ENCODE results near the gene MAGEA8. TPM values are rescaled to one million over a fixed set of nuclear protein-coding genes. Genes with fewer than 3 reads are reported as not detected.
"Not testable (repeated sequence)": the region's sequence is repeated elsewhere in the genome, so short reads cannot be mapped to it uniquely, and the experiment has no call there.

Gene MAGEA8
- total and polyA plus RNA-seq, 2 donors (not counting 1 experiment from before 2014, with no cell fraction given) = not detected

GRCh38 chrX:149871940-149872339 is 9.0 kb upstream of the MAGEA8 start:
- no peak overlapping the region for H3K27ac ChIP-seq (ENCODE audit: insufficient read depth, low read length)
- H4K20me1 ChIP-seq (ENCODE audit: control insufficient read depth, extremely low read depth, insufficient read depth, low read length) = no peaks in the 10 kb centered on the region
- H3K4me3 ChIP-seq (replicated peaks in 1 of 4; ENCODE audit: control extremely low read depth in 1 of 4, insufficient read depth in 1 of 4, low read depth in 3 of 4, low read length in 4 of 4) = no peak overlapping the region
- no peak overlapping the region for H3K4me2 ChIP-seq (ENCODE audit: extremely low read depth, insufficient read depth, low read length)
- H3K27me3 ChIP-seq (ENCODE audit: control insufficient read depth, insufficient read depth, low read length) = no peaks in the 10 kb centered on the region
- no peaks in the 10 kb centered on the region for H3K9me3 ChIP-seq (ENCODE audit: control insufficient read depth, insufficient read depth, low read depth, low read length)
- no peak overlapping the region for H3K9ac ChIP-seq (ENCODE audit: insufficient read depth, low read length)
- no peak overlapping the region for H2AFZ ChIP-seq (ENCODE audit: low read length)
- TF ChIP-seq EZH2 (IDR thresholded peaks at IDR 0.05; ENCODE audit: low read length, missing control alignments) (no peak), CTCF (conservative IDR thresholded peaks at IDR 0.05 in 1 of 2, IDR thresholded peaks at IDR 0.05 in 1 of 2; ENCODE audit: low read depth in 1 of 2, low read length in 2 of 2) (peak in 1 of 2 donors; percentile 22)
- H3K36me3 ChIP-seq (ENCODE audit: control insufficient read depth, insufficient read depth, low read length) = no peaks in the 10 kb centered on the region
- peak in 1 of 2 donors; percentile 10 for DNase-seq (ENCODE audit: low read depth in 2 of 2)
- no peaks in the 10 kb centered on the region for H3K79me2 ChIP-seq (ENCODE audit: control insufficient read depth, insufficient read depth, low read length)
- no peaks in the 10 kb centered on the region for H3K4me1 ChIP-seq (ENCODE audit: control insufficient read depth, extremely low read depth, insufficient read depth, low read length)

- Histone ChIP-seq H3K9me3 (ENCODE audit: control insufficient read depth, insufficient read depth, low read depth, low read length) (no peaks in the 10 kb centered on the region), H2AFZ (ENCODE audit: low read length) (no peak overlapping the region), H3K27me3 (ENCODE audit: control insufficient read depth, insufficient read depth, low read length) (no peaks in the 10 kb centered on the region), H3K79me2 (ENCODE audit: control insufficient read depth, insufficient read depth, low read length) (no peaks in the 10 kb centered on the region), H3K27ac (ENCODE audit: insufficient read depth, low read length) (no peak overlapping the region), H3K4me3 (replicated peaks in 1 of 4; ENCODE audit: control extremely low read depth in 1 of 4, insufficient read depth in 1 of 4, low read depth in 3 of 4, low read length in 4 of 4) (no peak overlapping the region), H3K36me3 (ENCODE audit: control insufficient read depth, insufficient read depth, low read length) (no peaks in the 10 kb centered on the region), H3K4me1 (ENCODE audit: control insufficient read depth, extremely low read depth, insufficient read depth, low read length) (no peaks in the 10 kb centered on the region), H4K20me1 (ENCODE audit: control insufficient read depth, extremely low read depth, insufficient read depth, low read length) (no peaks in the 10 kb centered on the region), H3K4me2 (ENCODE audit: extremely low read depth, insufficient read depth, low read length) (no peak overlapping the region), H3K9ac (ENCODE audit: insufficient read depth, low read length) (no peak overlapping the region)
- TF ChIP-seq EZH2 (IDR thresholded peaks at IDR 0.05; ENCODE audit: low read length, missing control alignments) (no peak), CTCF (conservative IDR thresholded peaks at IDR 0.05 in 1 of 2, IDR thresholded peaks at IDR 0.05 in 1 of 2; ENCODE audit: low read depth in 1 of 2, low read length in 2 of 2) (no peak)
- no peak for DNase-seq (ENCODE audit: low read depth in 2 of 2)
Observed at GRCh38 chrX:149877157-149877556, 3.8 kb upstream of the MAGEA8 start.

GRCh38 chrX:149877636-149878035 is 3.3 kb upstream of the MAGEA8 start:
- no peak overlapping the region for H3K4me2 ChIP-seq (ENCODE audit: extremely low read depth, insufficient read depth, low read length)
- TF ChIP-seq EZH2 (IDR thresholded peaks at IDR 0.05; ENCODE audit: low read length, missing control alignments) (no peak), CTCF (conservative IDR thresholded peaks at IDR 0.05 in 1 of 2, IDR thresholded peaks at IDR 0.05 in 1 of 2; ENCODE audit: low read depth in 1 of 2, low read length in 2 of 2) (no peak)

GRCh38 chrX:149890828-149891227 is 9.8 kb downstream of the MAGEA8 start:
- H3K4me1 ChIP-seq (ENCODE audit: control insufficient read depth, extremely low read depth, insufficient read depth, low read length); H4K20me1 ChIP-seq (ENCODE audit: control insufficient read depth, extremely low read depth, insufficient read depth, low read length); H3K27ac ChIP-seq (ENCODE audit: insufficient read depth, low read length); H3K79me2 ChIP-seq (ENCODE audit: control insufficient read depth, insufficient read depth, low read length); H3K4me3 ChIP-seq (replicated peaks in 1 of 4; ENCODE audit: control extremely low read depth in 1 of 4, insufficient read depth in 1 of 4, low read depth in 3 of 4, low read length in 4 of 4); H3K27me3 ChIP-seq (ENCODE audit: control insufficient read depth, insufficient read depth, low read length); H2AFZ ChIP-seq (ENCODE audit: low read length); DNase-seq (ENCODE audit: low read depth in 2 of 2); H3K36me3 ChIP-seq (ENCODE audit: control insufficient read depth, insufficient read depth, low read length); H3K4me2 ChIP-seq (ENCODE audit: extremely low read depth, insufficient read depth, low read length); H3K9ac ChIP-seq (ENCODE audit: insufficient read depth, low read length); H3K9me3 ChIP-seq (ENCODE audit: control insufficient read depth, insufficient read depth, low read depth, low read length): not testable (repeated sequence)

More at GRCh38 chrX:149877636-149878035, 3.3 kb upstream of the MAGEA8 start:
- H3K27ac ChIP-seq (ENCODE audit: insufficient read depth, low read length) = no peak overlapping the region
- no peak overlapping the region for H2AFZ ChIP-seq (ENCODE audit: low read length)
- H3K4me3 ChIP-seq (replicated peaks in 1 of 4; ENCODE audit: control extremely low read depth in 1 of 4, insufficient read depth in 1 of 4, low read depth in 3 of 4, low read length in 4 of 4) = no peak overlapping the region
- no peaks in the 10 kb centered on the region for H3K4me1 ChIP-seq (ENCODE audit: control insufficient read depth, extremely low read depth, insufficient read depth, low read length)
- no peaks in the 10 kb centered on the region for H3K79me2 ChIP-seq (ENCODE audit: control insufficient read depth, insufficient read depth, low read length)
- no peaks in the 10 kb centered on the region for H4K20me1 ChIP-seq (ENCODE audit: control insufficient read depth, extremely low read depth, insufficient read depth, low read length)
- no peaks in the 10 kb centered on the region for H3K27me3 ChIP-seq (ENCODE audit: control insufficient read depth, insufficient read depth, low read length)
- H3K36me3 ChIP-seq (ENCODE audit: control insufficient read depth, insufficient read depth, low read length) = no peaks in the 10 kb centered on the region
- peak; percentile 0 to 37 for DNase-seq (ENCODE audit: low read depth in 2 of 2)
- H3K9me3 ChIP-seq (ENCODE audit: control insufficient read depth, insufficient read depth, low read depth, low read length) = no peaks in the 10 kb centered on the region
- no peak overlapping the region for H3K9ac ChIP-seq (ENCODE audit: insufficient read depth, low read length)
